IMR-90 (cell line): ENCODE results near the gene DCLRE1B.

Source experiments
- BHLHE40 ChIP-seq: fragments of 150-350 bp; IDR thresholded peaks from 2 replicates; pipeline ENCODE4 v1.6.1; 2016; ENCODE audit warnings: mild to moderate bottlenecking, low read depth, low read length
- CEBPB ChIP-seq: IDR thresholded peaks from 2 replicates; pipeline ENCODE4 v1.6.1; 2012; ENCODE audit warnings: low read depth, low read length, improper control_type of control experiment
- CHD1 ChIP-seq: IDR thresholded peaks from 2 replicates; pipeline ENCODE4 v1.6.1; 2012; ENCODE audit warnings: low read depth, low read length, improper control_type of control experiment
- FOS ChIP-seq: fragments of 150-350 bp; IDR thresholded peaks from 2 replicates; pipeline ENCODE4 v1.6.1; 2016; ENCODE audit warnings: low read depth, low read length
- MAFK ChIP-seq: IDR thresholded peaks from 2 replicates; pipeline ENCODE4 v1.6.1; 2012; ENCODE audit warnings: low read depth, low read length, improper control_type of control experiment
- MAZ ChIP-seq: IDR thresholded peaks from 2 replicates; pipeline ENCODE4 v1.6.1; 2012; ENCODE audit warnings: low read depth, mild to moderate bottlenecking, low read length, improper control_type of control experiment, moderate library complexity, borderline replicate concordance
- MXI1 ChIP-seq: IDR thresholded peaks from 2 replicates; pipeline ENCODE4 v1.6.1; 2012; ENCODE audit warnings: low read depth, mild to moderate bottlenecking, low read length, moderate library complexity, borderline replicate concordance
- POLR2A ChIP-seq: IDR thresholded peaks from 2 replicates; pipeline ENCODE4 v1.6.1; 2012; ENCODE audit warnings: mild to moderate bottlenecking, low read depth, low read length
- RAD21 ChIP-seq: IDR thresholded peaks from 2 replicates; pipeline ENCODE4 v1.6.1; 2012; ENCODE audit warnings: low read length, improper control_type of control experiment
- RCOR1 ChIP-seq: IDR thresholded peaks from 2 replicates; pipeline ENCODE4 v1.6.1; 2012; ENCODE audit warnings: mild to moderate bottlenecking, low read length, improper control_type of control experiment; ENCODE audit not compliant: insufficient replicate concordance
- RFX5 ChIP-seq: IDR thresholded peaks from 2 replicates; pipeline ENCODE4 v1.8.0; 2012; ENCODE audit warnings: low read depth, mild to moderate bottlenecking, low read length, moderate library complexity
- TF ChIP-seq, protein P1 (sequence below): conservative IDR thresholded peaks from 2 replicates; pipeline ENCODE4 v1.5.1; 2012; ENCODE audit warnings: mild to moderate bottlenecking, low read depth, low read length, improper control_type of control experiment
- TF ChIP-seq, protein P2 (sequence below): fragments of 150-350 bp; IDR thresholded peaks from 2 replicates; pipeline ENCODE4 v1.6.1; 2016; ENCODE audit warnings: low read depth, mild to moderate bottlenecking, low read length, moderate library complexity, borderline replicate concordance

DNA sequence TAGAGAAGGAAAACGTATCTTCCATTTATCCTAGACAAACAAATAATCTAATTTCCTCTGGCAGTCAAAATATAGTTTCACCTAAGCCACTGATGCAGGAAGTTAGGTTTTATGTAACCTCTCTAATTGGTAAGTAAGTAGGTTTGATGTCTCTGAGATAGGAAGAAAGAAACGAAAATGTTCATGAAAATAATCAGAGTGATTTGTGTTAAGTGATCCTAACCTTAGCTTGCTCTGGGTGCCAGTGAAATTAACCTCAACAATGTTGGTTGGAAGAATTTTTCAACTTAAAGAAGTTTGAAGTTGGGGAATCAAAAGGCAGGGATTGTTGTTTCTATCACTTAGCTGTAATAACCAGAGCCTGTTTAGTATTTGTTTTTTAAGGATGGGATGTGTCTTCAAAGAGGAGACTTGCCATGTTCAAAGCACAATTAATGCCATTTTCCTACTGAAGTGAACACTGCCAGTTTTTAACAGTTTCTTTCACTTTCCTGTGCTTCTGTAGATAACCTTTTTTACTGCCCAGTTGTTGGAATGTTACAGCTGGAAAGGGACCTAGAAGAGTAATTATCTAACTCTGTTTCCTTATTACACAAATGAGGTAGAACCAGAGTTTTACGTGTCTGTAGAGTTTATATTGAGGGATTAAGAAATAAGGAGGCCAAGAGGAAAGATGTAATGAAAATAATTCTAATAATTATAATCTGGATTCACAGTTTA, 42.4 kb downstream of the DCLRE1B start:
- TF ChIP-seq POLR2A (no peak), BHLHE40 (no peak), CEBPB (no peak), RFX5 (no peak), CHD1 (no peak), MAFK (no peak), RCOR1 (no peak), RAD21 (no peak), MAZ (no peak), MXI1 (no peak), FOS (no peak)
- TF ChIP-seq, protein P1, sequence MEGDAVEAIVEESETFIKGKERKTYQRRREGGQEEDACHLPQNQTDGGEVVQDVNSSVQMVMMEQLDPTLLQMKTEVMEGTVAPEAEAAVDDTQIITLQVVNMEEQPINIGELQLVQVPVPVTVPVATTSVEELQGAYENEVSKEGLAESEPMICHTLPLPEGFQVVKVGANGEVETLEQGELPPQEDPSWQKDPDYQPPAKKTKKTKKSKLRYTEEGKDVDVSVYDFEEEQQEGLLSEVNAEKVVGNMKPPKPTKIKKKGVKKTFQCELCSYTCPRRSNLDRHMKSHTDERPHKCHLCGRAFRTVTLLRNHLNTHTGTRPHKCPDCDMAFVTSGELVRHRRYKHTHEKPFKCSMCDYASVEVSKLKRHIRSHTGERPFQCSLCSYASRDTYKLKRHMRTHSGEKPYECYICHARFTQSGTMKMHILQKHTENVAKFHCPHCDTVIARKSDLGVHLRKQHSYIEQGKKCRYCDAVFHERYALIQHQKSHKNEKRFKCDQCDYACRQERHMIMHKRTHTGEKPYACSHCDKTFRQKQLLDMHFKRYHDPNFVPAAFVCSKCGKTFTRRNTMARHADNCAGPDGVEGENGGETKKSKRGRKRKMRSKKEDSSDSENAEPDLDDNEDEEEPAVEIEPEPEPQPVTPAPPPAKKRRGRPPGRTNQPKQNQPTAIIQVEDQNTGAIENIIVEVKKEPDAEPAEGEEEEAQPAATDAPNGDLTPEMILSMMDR = no peak
- TF ChIP-seq, protein P2, sequence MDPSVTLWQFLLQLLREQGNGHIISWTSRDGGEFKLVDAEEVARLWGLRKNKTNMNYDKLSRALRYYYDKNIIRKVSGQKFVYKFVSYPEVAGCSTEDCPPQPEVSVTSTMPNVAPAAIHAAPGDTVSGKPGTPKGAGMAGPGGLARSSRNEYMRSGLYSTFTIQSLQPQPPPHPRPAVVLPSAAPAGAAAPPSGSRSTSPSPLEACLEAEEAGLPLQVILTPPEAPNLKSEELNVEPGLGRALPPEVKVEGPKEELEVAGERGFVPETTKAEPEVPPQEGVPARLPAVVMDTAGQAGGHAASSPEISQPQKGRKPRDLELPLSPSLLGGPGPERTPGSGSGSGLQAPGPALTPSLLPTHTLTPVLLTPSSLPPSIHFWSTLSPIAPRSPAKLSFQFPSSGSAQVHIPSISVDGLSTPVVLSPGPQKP = no peak
